ENCODE results near the gene CEACAM19.

The CEACAM19 gene

DNA sequence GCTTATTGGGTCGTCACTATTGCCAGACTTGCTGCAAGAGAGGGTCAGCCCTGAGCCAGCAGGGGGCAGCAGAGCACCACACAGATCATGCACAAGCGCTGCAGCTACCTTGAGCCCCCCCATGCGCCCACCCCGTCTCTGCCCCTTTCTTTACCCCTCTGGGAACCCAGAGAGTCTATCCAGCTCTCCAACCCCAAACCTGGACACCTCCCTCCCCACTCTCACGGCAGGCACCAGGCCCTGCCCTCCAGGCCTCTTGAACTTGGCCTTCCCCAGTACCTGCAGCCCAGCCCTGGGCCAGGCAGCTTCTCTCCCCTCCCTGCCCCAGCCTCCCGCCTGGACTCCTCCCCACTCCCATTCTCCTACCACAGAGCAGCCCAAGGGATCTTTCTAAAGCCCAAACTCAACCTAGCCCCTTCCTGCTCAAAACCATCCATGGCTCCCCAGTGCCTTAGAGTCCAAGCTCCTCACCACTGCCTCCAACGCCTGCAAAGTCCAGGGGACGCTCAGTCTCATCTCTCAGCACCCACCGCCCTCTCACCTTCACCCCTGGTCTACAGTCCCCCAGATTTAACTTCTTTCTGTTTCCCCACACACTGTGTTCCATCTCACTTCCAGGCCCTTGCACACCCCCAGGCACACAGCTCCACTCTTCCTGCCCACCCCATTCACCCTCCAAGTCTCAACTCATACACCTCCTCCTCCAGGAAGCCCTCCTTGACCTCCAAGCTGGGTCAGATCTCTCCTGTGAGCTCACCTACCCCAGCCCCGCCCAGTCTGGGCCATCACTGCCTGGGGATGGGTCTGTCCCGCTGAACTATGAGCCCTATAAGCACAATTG is 18.2 kb downstream of the CEACAM19 start:
- H3K4me1 ChIP-seq (ENCODE audit: control insufficient read depth, insufficient read depth, low read length): peaks cover 22% of the 10 kb centered on the region
- no peaks in the 10 kb centered on the region for H3K36me3 ChIP-seq (ENCODE audit: control insufficient read depth, insufficient read depth, low read length)
- peak overlapping the region; percentile 33 for H3K4me3 ChIP-seq (ENCODE audit: low read depth, low read length)
- H3K27me3 ChIP-seq (ENCODE audit: control insufficient read depth, insufficient read depth, low read length): no peaks in the 10 kb centered on the region
- no peaks in the 10 kb centered on the region for H3K9me3 ChIP-seq (ENCODE audit: control insufficient read depth, insufficient read depth, low read depth, low read length)
- no peak overlapping the region for H3K9ac ChIP-seq (ENCODE audit: low read length)
- no peak overlapping the region for H3K27ac ChIP-seq (ENCODE audit: low read depth, low read length)

DNA sequence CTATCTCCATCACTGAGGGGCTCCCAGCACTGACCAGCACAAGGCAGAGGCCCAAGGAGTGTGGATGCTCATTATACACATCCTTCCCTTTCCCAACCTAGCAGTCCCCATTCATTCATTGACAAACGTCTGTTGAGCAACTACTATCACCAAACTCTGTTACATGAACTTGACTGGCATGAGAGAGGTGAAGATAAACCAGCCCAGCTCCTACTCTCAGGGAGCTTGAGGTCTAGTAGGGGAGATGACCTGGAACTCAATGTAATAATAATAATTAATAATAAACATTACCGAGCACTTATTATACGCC is 18.8 kb downstream of the CEACAM19 start:
- no peaks in the 10 kb centered on the region for H3K9me3 ChIP-seq (ENCODE audit: control insufficient read depth, insufficient read depth, low read depth, low read length)
- no peak overlapping the region for H3K27ac ChIP-seq (ENCODE audit: low read depth, low read length)
- H3K4me3 ChIP-seq (ENCODE audit: low read depth, low read length): no peak overlapping the region

DNA sequence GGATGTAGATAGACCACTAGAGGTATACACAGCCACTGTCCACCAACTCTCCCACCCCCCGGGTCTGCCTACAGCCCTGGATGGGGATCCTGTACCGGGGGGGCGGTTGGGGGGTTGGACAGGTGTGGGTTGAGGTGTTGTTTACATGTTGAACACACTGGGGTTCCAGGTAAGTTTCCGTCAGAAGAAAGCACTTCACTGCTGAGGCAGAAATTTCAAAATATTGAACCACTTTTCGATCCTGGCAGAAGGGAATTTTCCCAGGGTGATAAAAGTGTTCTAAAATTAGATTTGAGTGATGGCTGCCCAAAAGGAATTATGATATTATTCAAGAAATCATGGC is 21.1 kb downstream of the CEACAM19 start:
- Histone ChIP-seq H3K27me3 (ENCODE audit: control insufficient read depth, insufficient read depth, low read length) (no peaks in the 10 kb centered on the region), H3K4me3 (ENCODE audit: low read depth, low read length) (no peak overlapping the region), H3K36me3 (ENCODE audit: control insufficient read depth, insufficient read depth, low read length) (no peaks in the 10 kb centered on the region), H3K9me3 (ENCODE audit: control insufficient read depth, insufficient read depth, low read depth, low read length) (no peaks in the 10 kb centered on the region), H3K27ac (ENCODE audit: low read depth, low read length) (no peak overlapping the region), H3K9ac (ENCODE audit: low read length) (no peak overlapping the region), H3K4me1 (ENCODE audit: control insufficient read depth, insufficient read depth, low read length) (peaks cover 18% of the 10 kb centered on the region)

More for the DNA sequence above, 18.8 kb downstream of the CEACAM19 start:
- Histone ChIP-seq H3K36me3 (ENCODE audit: control insufficient read depth, insufficient read depth, low read length) (no peaks in the 10 kb centered on the region), H3K27me3 (ENCODE audit: control insufficient read depth, insufficient read depth, low read length) (no peaks in the 10 kb centered on the region), H3K9ac (ENCODE audit: low read length) (no peak overlapping the region), H3K4me1 (ENCODE audit: control insufficient read depth, insufficient read depth, low read length) (peaks cover 18% of the 10 kb centered on the region)

GRCh38 chr19:44694184-44694579 is 22.9 kb downstream of the CEACAM19 start:
- H3K4me1 ChIP-seq (ENCODE audit: control insufficient read depth, insufficient read depth, low read length): peaks cover 21% of the 10 kb centered on the region
- no peak overlapping the region for H3K9ac ChIP-seq (ENCODE audit: low read length)
- H3K4me3 ChIP-seq (ENCODE audit: low read depth, low read length): no peak overlapping the region
- no peaks in the 10 kb centered on the region for H3K27me3 ChIP-seq (ENCODE audit: control insufficient read depth, insufficient read depth, low read length)
- no peak overlapping the region for H3K27ac ChIP-seq (ENCODE audit: low read depth, low read length)
- H3K9me3 ChIP-seq (ENCODE audit: control insufficient read depth, insufficient read depth, low read depth, low read length): no peaks in the 10 kb centered on the region
- no peaks in the 10 kb centered on the region for H3K36me3 ChIP-seq (ENCODE audit: control insufficient read depth, insufficient read depth, low read length)

DNA sequence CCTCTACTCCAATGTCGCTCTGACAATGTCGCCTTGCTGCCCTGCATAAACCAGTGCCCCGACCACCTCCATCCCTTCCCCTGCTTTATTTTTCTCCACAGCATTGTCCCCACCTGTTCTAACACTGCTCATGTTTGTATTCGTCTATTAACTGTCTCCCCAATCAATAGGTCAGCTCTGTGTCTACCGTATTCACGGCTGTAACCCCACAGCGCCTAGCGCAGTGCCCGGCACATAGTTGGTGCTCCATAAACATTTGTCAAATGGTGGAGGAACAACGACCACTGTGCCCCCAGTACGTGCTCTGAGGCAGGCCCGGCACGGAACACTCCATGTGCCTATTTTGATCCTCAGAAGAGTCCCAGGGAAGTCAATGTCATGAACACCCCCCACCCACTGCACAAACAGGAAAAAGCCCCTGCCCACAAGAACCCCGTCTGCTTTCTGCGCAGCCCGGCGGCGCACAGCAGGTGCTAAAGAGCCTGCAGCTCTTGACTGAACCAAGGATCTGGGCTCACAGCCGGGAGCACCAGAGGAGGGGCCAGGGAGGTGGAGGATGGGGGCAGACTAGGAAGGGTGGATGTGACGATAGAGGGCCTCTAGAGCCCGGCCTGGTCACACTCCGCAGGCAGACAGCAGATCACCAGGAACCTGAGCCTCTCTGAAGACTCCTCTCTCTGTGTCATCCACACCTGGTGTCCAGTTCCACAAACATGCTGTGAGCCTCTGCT is 25.8 kb downstream of the CEACAM19 start:
- no peaks in the 10 kb centered on the region for H3K27me3 ChIP-seq (ENCODE audit: control insufficient read depth, insufficient read depth, low read length)
- peaks cover 10% of the 10 kb centered on the region for H3K4me1 ChIP-seq (ENCODE audit: control insufficient read depth, insufficient read depth, low read length)
- no peaks in the 10 kb centered on the region for H3K9me3 ChIP-seq (ENCODE audit: control insufficient read depth, insufficient read depth, low read depth, low read length)
- H3K9ac ChIP-seq (ENCODE audit: low read length): no peak overlapping the region
- no peak overlapping the region for H3K27ac ChIP-seq (ENCODE audit: low read depth, low read length)
- H3K4me3 ChIP-seq (ENCODE audit: low read depth, low read length): no peak overlapping the region
- H3K36me3 ChIP-seq (ENCODE audit: control insufficient read depth, insufficient read depth, low read length): no peaks in the 10 kb centered on the region

DNA sequence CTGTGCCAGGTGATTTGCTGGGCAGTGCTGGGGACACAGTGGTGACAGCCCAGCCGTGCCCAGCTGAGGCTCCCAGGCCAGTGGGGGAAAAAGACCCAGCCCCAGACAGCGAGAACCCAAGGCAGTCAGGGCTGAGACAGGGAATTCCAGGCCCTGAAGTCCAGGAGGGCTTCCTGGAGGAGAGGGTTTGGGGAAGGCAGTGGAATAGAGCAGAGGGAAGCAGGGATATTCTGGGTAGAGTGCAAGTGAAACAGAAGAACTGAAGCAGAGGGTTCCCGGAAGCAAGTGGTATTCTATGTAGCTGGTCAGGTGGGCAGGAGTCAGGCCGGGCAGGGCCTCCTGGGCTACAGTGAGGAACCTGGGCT is 26.4 kb downstream of the CEACAM19 start:
- Histone ChIP-seq H3K27ac (ENCODE audit: low read depth, low read length) (no peak overlapping the region), H3K9ac (ENCODE audit: low read length) (no peak overlapping the region), H3K9me3 (ENCODE audit: control insufficient read depth, insufficient read depth, low read depth, low read length) (no peaks in the 10 kb centered on the region), H3K4me1 (ENCODE audit: control insufficient read depth, insufficient read depth, low read length) (peaks cover 10% of the 10 kb centered on the region), H3K27me3 (ENCODE audit: control insufficient read depth, insufficient read depth, low read length) (no peaks in the 10 kb centered on the region), H3K4me3 (ENCODE audit: low read depth, low read length) (no peak overlapping the region), H3K36me3 (ENCODE audit: control insufficient read depth, insufficient read depth, low read length) (no peaks in the 10 kb centered on the region)

DNA sequence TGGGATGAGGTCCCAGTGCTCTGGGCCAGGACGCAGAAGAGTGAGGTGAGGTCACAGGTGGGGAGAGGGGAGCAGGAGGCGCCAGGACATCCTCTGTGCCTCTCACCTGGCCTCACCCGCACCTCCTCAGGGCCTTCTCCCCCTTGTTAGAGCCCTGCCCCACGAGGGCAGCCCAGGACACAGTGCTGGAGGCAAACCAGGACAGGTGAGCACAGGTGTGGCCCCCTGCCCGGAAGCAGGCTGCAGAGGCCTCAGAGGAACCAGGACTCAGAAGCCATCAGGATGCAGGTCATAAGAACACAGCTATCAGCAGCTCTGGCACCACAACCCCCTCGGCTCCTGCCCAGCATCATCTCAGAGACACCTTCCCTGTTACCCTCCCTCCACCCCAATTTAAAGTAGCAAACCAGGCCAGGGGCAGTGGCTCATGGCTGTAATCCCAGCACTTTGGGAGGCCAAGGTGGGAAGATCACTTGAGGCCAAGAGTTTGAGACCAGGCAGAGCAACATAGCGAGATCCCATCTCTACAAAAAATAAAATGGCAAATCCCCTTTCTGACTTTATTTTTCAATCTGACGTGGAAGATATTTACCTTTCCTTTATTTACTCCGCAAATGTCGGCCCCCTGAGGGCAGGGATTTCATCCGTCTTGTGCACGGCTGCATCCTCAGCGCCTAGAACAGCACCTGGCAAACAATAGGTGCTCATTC is 27.4 kb downstream of the CEACAM19 start, which contains the start of gene CEACAM16:
TSS of gene CEACAM16 (plus strand) at position 660 of the 710 bp plus-strand sequence. CDS start 2,306 bp downstream, outside the sequence.
- Histone ChIP-seq H3K27ac (ENCODE audit: low read depth, low read length) (no peak within 1 kb of the TSS), H3K4me1 (ENCODE audit: control insufficient read depth, insufficient read depth, low read length) (peaks cover 10% of the 10 kb centered on the region), H3K36me3 (ENCODE audit: control insufficient read depth, insufficient read depth, low read length) (no peaks in the 10 kb centered on the region), H3K4me3 (ENCODE audit: low read depth, low read length) (no peak within 1 kb of the TSS), H3K9ac (ENCODE audit: low read length) (no peak within 1 kb of the TSS), H3K27me3 (ENCODE audit: control insufficient read depth, insufficient read depth, low read length) (no peaks in the 10 kb centered on the region), H3K9me3 (ENCODE audit: control insufficient read depth, insufficient read depth, low read depth, low read length) (no peaks in the 10 kb centered on the region)

GRCh38 chr19:44700547-44700946 is 29.3 kb downstream of the CEACAM19 start:
- Histone ChIP-seq H3K4me3 (ENCODE audit: low read depth, low read length) (no peak overlapping the region), H3K27me3 (ENCODE audit: control insufficient read depth, insufficient read depth, low read length) (no peaks in the 10 kb centered on the region), H3K36me3 (ENCODE audit: control insufficient read depth, insufficient read depth, low read length) (no peaks in the 10 kb centered on the region)

DNA sequence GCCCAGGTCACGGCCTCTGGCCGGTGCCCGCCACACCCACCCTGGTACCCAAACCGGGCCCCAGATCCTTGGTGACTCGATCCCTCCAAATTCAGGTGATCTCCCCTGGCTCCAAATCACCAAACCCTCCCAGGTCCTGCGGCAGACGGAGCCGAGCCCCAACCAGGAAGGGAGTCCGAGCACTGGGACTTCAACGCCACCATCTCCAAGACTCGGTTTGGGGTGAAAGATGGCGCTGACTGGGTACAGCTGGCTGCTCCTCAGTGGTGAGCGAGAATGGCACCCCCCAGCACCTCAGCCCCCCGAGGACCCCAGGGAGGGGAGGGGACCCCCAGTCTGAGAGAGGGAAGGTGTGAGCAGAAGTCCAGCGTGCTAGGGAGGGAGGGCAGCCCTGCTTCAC is 29.9 kb downstream of the CEACAM19 start:
- H3K27ac ChIP-seq (ENCODE audit: low read depth, low read length): no peak overlapping the region
- peaks cover 10% of the 10 kb centered on the region for H3K4me1 ChIP-seq (ENCODE audit: control insufficient read depth, insufficient read depth, low read length)
- no peak overlapping the region for H3K4me3 ChIP-seq (ENCODE audit: low read depth, low read length)
- no peaks in the 10 kb centered on the region for H3K36me3 ChIP-seq (ENCODE audit: control insufficient read depth, insufficient read depth, low read length)
- H3K9ac ChIP-seq (ENCODE audit: low read length): no peak overlapping the region
- H3K27me3 ChIP-seq (ENCODE audit: control insufficient read depth, insufficient read depth, low read length): no peaks in the 10 kb centered on the region
- H3K9me3 ChIP-seq (ENCODE audit: control insufficient read depth, insufficient read depth, low read depth, low read length): no peaks in the 10 kb centered on the region

More at GRCh38 chr19:44700547-44700946, 29.3 kb downstream of the CEACAM19 start:
- Histone ChIP-seq H3K27ac (ENCODE audit: low read depth, low read length) (no peak overlapping the region), H3K9ac (ENCODE audit: low read length) (no peak overlapping the region), H3K9me3 (ENCODE audit: control insufficient read depth, insufficient read depth, low read depth, low read length) (no peaks in the 10 kb centered on the region), H3K4me1 (ENCODE audit: control insufficient read depth, insufficient read depth, low read length) (peaks cover 10% of the 10 kb centered on the region)

DNA sequence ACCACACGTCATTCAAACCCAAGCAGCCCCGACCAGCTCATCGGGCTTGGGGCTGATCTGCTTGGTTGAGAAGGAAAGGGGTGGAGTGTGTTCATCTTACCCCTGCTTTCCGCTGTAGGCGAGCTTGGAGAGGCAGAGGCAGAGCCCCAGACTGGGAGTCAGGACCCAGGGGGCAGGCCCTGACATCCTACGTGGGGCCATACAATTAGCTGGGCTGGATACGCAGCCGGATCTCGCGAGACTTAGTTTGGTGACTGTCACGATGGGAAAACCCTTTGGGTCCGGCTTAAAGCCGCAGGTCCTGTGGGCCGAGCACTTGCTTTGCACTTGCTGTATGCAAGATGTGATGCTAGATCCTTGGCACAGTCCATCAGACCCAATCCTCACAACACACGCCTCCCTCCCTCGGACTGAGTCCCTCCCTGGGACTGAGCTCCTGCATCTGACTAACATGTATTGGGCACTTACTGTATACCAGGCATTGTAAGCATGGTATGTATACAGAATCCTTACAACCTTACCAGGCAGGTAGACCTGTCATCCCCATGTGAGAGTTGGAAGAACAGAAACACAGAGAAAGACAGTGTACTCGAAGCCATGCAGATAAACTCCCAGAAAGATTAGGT is 31.4 kb downstream of the CEACAM19 start:
- Histone ChIP-seq H3K36me3 (ENCODE audit: control insufficient read depth, insufficient read depth, low read length) (no peaks in the 10 kb centered on the region), H3K4me1 (ENCODE audit: control insufficient read depth, insufficient read depth, low read length) (peaks cover under 1% of the 10 kb centered on the region; the same call in 1 of the 2 replicates), H3K4me3 (ENCODE audit: low read depth, low read length) (no peak overlapping the region), H3K27me3 (ENCODE audit: control insufficient read depth, insufficient read depth, low read length) (no peaks in the 10 kb centered on the region), H3K9me3 (ENCODE audit: control insufficient read depth, insufficient read depth, low read depth, low read length) (no peaks in the 10 kb centered on the region), H3K9ac (ENCODE audit: low read length) (no peak overlapping the region), H3K27ac (ENCODE audit: low read depth, low read length) (no peak overlapping the region)

Data from HUES6 (cell line).